ENCODE measurements around the gene CLSTN2. TPM values are rescaled to one million over a fixed set of nuclear protein-coding genes. Genes with fewer than 3 reads are reported as not detected.

The CLSTN2 gene
- polyA plus RNA-seq, 3 donors: not detected

DNA sequence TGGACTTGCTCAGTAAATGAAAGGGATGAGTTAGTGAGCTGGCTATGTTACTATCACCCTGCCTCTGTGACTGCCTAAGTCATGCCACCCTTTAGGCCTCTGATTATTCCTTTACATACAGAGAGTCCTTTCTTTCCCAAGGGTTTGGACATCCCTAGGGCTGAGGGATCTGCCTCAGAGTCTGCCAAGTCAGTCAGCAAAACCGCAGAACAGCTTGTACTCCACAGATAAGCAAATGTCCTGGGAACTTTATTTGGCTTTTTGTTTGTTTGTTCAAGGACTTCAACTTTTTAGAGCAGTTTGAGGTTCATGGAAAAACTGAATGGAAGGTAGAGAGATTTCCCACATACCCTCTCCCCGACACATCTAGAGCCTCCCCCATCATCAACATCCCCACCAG is 660.3 kb downstream of the CLSTN2 start:
- WGBS (ENCODE audit: insufficient coverage): no CpG with 5 or more reads among the region's 2 CpGs
- intact Hi-C loops (cut with micrococcal nuclease): no loop called here

DNA sequence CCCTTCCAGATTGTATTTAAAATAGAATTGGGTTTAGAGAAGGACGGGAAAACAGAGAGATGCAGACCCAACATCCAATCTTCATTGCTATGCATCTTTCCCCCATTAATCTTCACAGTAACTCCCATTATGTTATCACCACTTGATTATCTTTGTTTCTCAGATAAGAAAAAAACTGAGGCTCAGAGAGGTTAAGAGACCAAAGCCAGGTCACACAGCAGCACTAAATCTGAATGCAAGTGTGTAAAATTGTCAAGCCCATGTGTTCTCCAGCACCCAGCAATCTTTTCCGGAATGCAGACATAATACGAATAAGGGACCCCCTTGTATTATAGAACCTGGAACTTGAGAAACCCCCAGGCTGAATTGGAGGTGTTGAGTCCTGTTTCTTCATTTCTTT is 662.4 kb downstream of the CLSTN2 start:
- no peak overlapping the region for H3K27ac ChIP-seq (ENCODE audit: low read depth in 1 of 2, low read length in 2 of 2)
- no CpG with 5 or more reads among the region's 3 CpGs for WGBS (ENCODE audit: insufficient coverage)
- no peaks in the 10 kb centered on the region for H3K9me3 ChIP-seq (replicated peaks in 1 of 2; ENCODE audit: control insufficient read depth in 1 of 2, insufficient read depth in 1 of 2, low read length in 2 of 2)
- H3K9me3 Mint-ChIP-seq: no peaks in the 10 kb centered on the region
- no peaks in the 10 kb centered on the region for H3K4me1 ChIP-seq (ENCODE audit: control insufficient read depth in 1 of 2, insufficient read depth in 2 of 2, low read length in 2 of 2)
- no peak overlapping the region for H3K4me3 ChIP-seq (replicated peaks in 1 of 3; ENCODE audit: low read depth in 2 of 3, low read length in 3 of 3)
- H3K4me1 Mint-ChIP-seq: no peaks in the 10 kb centered on the region
- no peak overlapping the region for H3K27ac Mint-ChIP-seq
- intact Hi-C loops (cut with micrococcal nuclease): no loop called here
- no peaks in the 10 kb centered on the region for H3K36me3 ChIP-seq (replicated peaks in 1 of 2; ENCODE audit: control insufficient read depth in 1 of 2, insufficient read depth in 2 of 2, low read length in 2 of 2)
- no peak overlapping the region for H3K4me2 ChIP-seq (replicated peaks; ENCODE audit: extremely low read depth, low read length, poor library complexity, severe bottlenecking)
- peaks cover 2 to 6% (median 3%) of the 10 kb centered on the region in 3 donors for H3K27me3 Mint-ChIP-seq (ENCODE audit: low read depth in 3 of 3)
- H3K79me2 ChIP-seq (ENCODE audit: insufficient read depth, low read length): no peaks in the 10 kb centered on the region
- H4K20me1 ChIP-seq (ENCODE audit: insufficient read depth, low read length): no peaks in the 10 kb centered on the region
- TF ChIP-seq, protein P1, sequence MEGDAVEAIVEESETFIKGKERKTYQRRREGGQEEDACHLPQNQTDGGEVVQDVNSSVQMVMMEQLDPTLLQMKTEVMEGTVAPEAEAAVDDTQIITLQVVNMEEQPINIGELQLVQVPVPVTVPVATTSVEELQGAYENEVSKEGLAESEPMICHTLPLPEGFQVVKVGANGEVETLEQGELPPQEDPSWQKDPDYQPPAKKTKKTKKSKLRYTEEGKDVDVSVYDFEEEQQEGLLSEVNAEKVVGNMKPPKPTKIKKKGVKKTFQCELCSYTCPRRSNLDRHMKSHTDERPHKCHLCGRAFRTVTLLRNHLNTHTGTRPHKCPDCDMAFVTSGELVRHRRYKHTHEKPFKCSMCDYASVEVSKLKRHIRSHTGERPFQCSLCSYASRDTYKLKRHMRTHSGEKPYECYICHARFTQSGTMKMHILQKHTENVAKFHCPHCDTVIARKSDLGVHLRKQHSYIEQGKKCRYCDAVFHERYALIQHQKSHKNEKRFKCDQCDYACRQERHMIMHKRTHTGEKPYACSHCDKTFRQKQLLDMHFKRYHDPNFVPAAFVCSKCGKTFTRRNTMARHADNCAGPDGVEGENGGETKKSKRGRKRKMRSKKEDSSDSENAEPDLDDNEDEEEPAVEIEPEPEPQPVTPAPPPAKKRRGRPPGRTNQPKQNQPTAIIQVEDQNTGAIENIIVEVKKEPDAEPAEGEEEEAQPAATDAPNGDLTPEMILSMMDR (IDR thresholded peaks at IDR 0.05): no peak
- H3K27me3 ChIP-seq (ENCODE audit: control insufficient read depth in 2 of 2, insufficient read depth in 2 of 2, low read length in 2 of 2): no peaks in the 10 kb centered on the region
- no peak overlapping the region for H3K9ac ChIP-seq (ENCODE audit: insufficient read depth, low read length, poor library complexity, severe bottlenecking)
- H3K36me3 Mint-ChIP-seq: no peaks in the 10 kb centered on the region
- H3K4me3 Mint-ChIP-seq: no peak overlapping the region
- H2AFZ ChIP-seq (ENCODE audit: insufficient read depth, low read depth, low read length, poor library complexity, severe bottlenecking): no peak overlapping the region
- no peak for DNase-seq

More for the DNA sequence above, 660.3 kb downstream of the CLSTN2 start:
- DNase-seq: no peak
- no peaks in the 10 kb centered on the region for H3K4me1 Mint-ChIP-seq
- Histone ChIP-seq H3K4me2 (replicated peaks; ENCODE audit: extremely low read depth, low read length, poor library complexity, severe bottlenecking) (no peak overlapping the region), H3K27me3 (ENCODE audit: control insufficient read depth in 2 of 2, insufficient read depth in 2 of 2, low read length in 2 of 2) (no peaks in the 10 kb centered on the region), H3K27ac (ENCODE audit: low read depth in 1 of 2, low read length in 2 of 2) (no peak overlapping the region), H4K20me1 (ENCODE audit: insufficient read depth, low read length) (no peaks in the 10 kb centered on the region), H3K4me1 (ENCODE audit: control insufficient read depth in 1 of 2, insufficient read depth in 2 of 2, low read length in 2 of 2) (no peaks in the 10 kb centered on the region), H3K36me3 (replicated peaks in 1 of 2; ENCODE audit: control insufficient read depth in 1 of 2, insufficient read depth in 2 of 2, low read length in 2 of 2) (no peaks in the 10 kb centered on the region), H3K9me3 (replicated peaks in 1 of 2; ENCODE audit: control insufficient read depth in 1 of 2, insufficient read depth in 1 of 2, low read length in 2 of 2) (no peaks in the 10 kb centered on the region), H3K4me3 (replicated peaks in 1 of 3; ENCODE audit: low read depth in 2 of 3, low read length in 3 of 3) (no peak overlapping the region), H2AFZ (ENCODE audit: insufficient read depth, low read depth, low read length, poor library complexity, severe bottlenecking) (no peak overlapping the region), H3K79me2 (ENCODE audit: insufficient read depth, low read length) (no peaks in the 10 kb centered on the region), H3K9ac (ENCODE audit: insufficient read depth, low read length, poor library complexity, severe bottlenecking) (no peak overlapping the region)
- no peak overlapping the region for H3K27ac Mint-ChIP-seq
- H3K9me3 Mint-ChIP-seq: no peaks in the 10 kb centered on the region
- peaks cover 3 to 6% (median 5%) of the 10 kb centered on the region in 3 donors for H3K27me3 Mint-ChIP-seq (ENCODE audit: low read depth in 3 of 3)
- TF ChIP-seq, protein P1 (IDR thresholded peaks at IDR 0.05): no peak
- no peak overlapping the region for H3K4me3 Mint-ChIP-seq
- H3K36me3 Mint-ChIP-seq: no peaks in the 10 kb centered on the region
